Measurements from ENCODE around the gene USF2. TPM values are rescaled to one million over a fixed set of nuclear protein-coding genes. Genes with fewer than 3 reads are reported as not detected.

The USF2 gene
- total and polyA plus RNA-seq, 10 of the 15 experiments (the other 5 are each of a cell fraction or from before 2014, with no cell fraction given) = 0.56 to 157 (median 65.5) TPM

DNA sequence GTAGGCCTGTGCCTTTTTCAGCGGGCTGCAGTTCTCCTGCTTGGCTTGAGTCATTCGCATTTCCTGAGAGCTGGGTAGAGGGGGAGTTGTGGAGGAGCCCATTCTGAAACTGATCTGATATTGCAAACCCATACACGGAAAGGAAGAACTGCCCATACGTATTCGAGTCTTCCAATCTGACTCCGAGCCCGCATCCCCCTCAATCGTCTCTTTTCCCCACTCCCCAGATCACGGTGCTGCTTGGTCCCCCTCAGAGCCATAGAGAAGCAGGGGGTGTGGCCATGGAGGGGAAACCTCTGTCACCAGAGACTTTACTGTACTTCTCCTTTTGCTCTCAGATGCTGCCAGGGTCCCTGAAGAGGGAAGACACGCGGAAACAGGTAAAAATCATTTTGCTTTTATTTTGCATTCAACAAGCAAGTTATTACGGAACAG, 60.1 kb downstream of the USF2 start, which contains the start of gene CD22 (continued):
- TF ChIP-seq POLR2AphosphoS2 (IDR thresholded peaks at IDR 0.05; ENCODE audit: low read depth, low read length) (no peak; the same call in 1 of the 2 replicates), MEF2B (IDR thresholded peaks at IDR 0.05; ENCODE audit: partially characterized antibody, poor library complexity, severe bottlenecking) (peak; percentile 56), WRNIP1 (IDR thresholded peaks at IDR 0.05; ENCODE audit: borderline replicate concordance, low read depth, low read length) (no peak), NFYA (IDR thresholded peaks at IDR 0.05; ENCODE audit: borderline replicate concordance, low read depth, low read length) (no peak), NBN (IDR thresholded peaks at IDR 0.05) (peak; percentile 82), NRF1 (conservative IDR thresholded peaks at IDR 0.05; ENCODE audit: low read depth, low read length) (no peak), MTA3 (IDR thresholded peaks at IDR 0.05; ENCODE audit: borderline replicate concordance, low read length) (no peak), EED (IDR thresholded peaks at IDR 0.05; ENCODE audit: low read depth) (peak; percentile 83), SUZ12 (IDR thresholded peaks at IDR 0.05; ENCODE audit: unreplicated experiment) (no peak), PAX8 (IDR thresholded peaks at IDR 0.05) (no peak), EGR1 (IDR thresholded peaks at IDR 0.05; ENCODE audit: borderline replicate concordance in 1 of 2, low read depth in 2 of 2, low read length in 2 of 2) (0 out of 3 replicates have a peak, but pooled peaks of 1 of the 2 experiments have one; percentile 14), ESRRA (IDR thresholded peaks at IDR 0.05; ENCODE audit: low read length) (no peak; the same call in 1 of the 2 replicates), ZNF24 (IDR thresholded peaks at IDR 0.05) (0 out of 2 replicates have a peak, but pooled peaks have one; percentile 22), SMAD1 (IDR thresholded peaks at IDR 0.05; ENCODE audit: low read depth, partially characterized antibody) (peak; percentile 88), RELA (IDR thresholded peaks at IDR 0.05; ENCODE audit: borderline replicate concordance, partially characterized antibody) (peak; percentile 58), POLR2A (IDR thresholded peaks at IDR 0.05; ENCODE audit: low read depth, low read length) (peak; percentile 78), ZNF217 (IDR thresholded peaks at IDR 0.05) (no peak), NFYB (IDR thresholded peaks at IDR 0.05; ENCODE audit: insufficient read depth, low read depth, low read length) (0 out of 2 replicates have a peak, but pooled peaks have one; percentile 17), NR2F1 (conservative IDR thresholded peaks at IDR 0.05) (no peak), POLR2AphosphoS5 (IDR thresholded peaks at IDR 0.05; ENCODE audit: low read length) (peak; percentile 98), TCF3 (IDR thresholded peaks at IDR 0.05; ENCODE audit: borderline replicate concordance, insufficient read depth, low read depth, low read length) (no peak), TCF12 (IDR thresholded peaks at IDR 0.05; ENCODE audit: low read depth, low read length) (no peak), MEF2A (IDR thresholded peaks at IDR 0.05; ENCODE audit: insufficient read depth, low read depth, low read length) (no peak), ZZZ3 (IDR thresholded peaks at IDR 0.05; ENCODE audit: control insufficient read depth, insufficient read length, low read depth) (no peak), SPI1 (IDR thresholded peaks at IDR 0.05; ENCODE audit: borderline replicate concordance, insufficient read depth, low read depth, low read length) (peak; percentile 71), PAX5 (IDR thresholded peaks at IDR 0.05; ENCODE audit: borderline replicate concordance, low read depth, low read length) (no peak), BCL11A (IDR thresholded peaks at IDR 0.05; ENCODE audit: low read depth, low read length) (no peak), MYC (IDR thresholded peaks at IDR 0.05; ENCODE audit: insufficient read depth, insufficient read length, insufficient replicate concordance, low read length, severe bottlenecking) (no peak)
- TF ChIP-seq, protein P1, sequence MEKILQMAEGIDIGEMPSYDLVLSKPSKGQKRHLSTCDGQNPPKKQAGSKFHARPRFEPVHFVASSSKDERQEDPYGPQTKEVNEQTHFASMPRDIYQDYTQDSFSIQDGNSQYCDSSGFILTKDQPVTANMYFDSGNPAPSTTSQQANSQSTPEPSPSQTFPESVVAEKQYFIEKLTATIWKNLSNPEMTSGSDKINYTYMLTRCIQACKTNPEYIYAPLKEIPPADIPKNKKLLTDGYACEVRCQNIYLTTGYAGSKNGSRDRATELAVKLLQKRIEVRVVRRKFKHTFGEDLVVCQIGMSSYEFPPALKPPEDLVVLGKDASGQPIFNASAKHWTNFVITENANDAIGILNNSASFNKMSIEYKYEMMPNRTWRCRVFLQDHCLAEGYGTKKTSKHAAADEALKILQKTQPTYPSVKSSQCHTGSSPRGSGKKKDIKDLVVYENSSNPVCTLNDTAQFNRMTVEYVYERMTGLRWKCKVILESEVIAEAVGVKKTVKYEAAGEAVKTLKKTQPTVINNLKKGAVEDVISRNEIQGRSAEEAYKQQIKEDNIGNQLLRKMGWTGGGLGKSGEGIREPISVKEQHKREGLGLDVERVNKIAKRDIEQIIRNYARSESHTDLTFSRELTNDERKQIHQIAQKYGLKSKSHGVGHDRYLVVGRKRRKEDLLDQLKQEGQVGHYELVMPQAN (conservative IDR thresholded peaks at IDR 0.05) = no peak
- TF ChIP-seq, protein P2, sequence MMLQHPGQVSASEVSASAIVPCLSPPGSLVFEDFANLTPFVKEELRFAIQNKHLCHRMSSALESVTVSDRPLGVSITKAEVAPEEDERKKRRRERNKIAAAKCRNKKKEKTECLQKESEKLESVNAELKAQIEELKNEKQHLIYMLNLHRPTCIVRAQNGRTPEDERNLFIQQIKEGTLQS (IDR thresholded peaks at IDR 0.05; ENCODE audit: borderline replicate concordance, extremely low read depth, low read depth, low read length) = no peak
